Stomach (tissue), 4 donors: Measurements from ENCODE around the gene TBC1D14.

Source experiments
- CTCF ChIP-seq, 7 experiments: fragments of 450-650 bp in 4 of 7; fragments of 200-600 bp in 3 of 7; sonication (generic) in 3 of 7; IDR thresholded peaks; one replicate each; pipeline ENCODE4 v1.5.1; 2016 to 2019; ENCODE audit warnings: antibody characterized with exemption in 7 of 7, control low read depth in 2 of 7, mild to moderate bottlenecking in 1 of 7
- EP300 ChIP-seq: sonication (generic); formaldehyde crosslinking; IDR thresholded peaks from one replicate; pipeline ENCODE4 v1.6.1; 2017; ENCODE audit warnings: antibody characterized with exemption
- POLR2A ChIP-seq, 4 donors: fragments of 450-650 bp; IDR thresholded peaks; one replicate each; pipeline ENCODE4 v1.6.1; 2016; ENCODE audit warnings: antibody characterized with exemption in 4 of 4, control low read depth in 2 of 4, mild to moderate bottlenecking in 1 of 4, moderate library complexity in 1 of 4
- POLR2AphosphoS5 ChIP-seq, 3 donors: sonication (generic); formaldehyde crosslinking; IDR thresholded peaks; one replicate each; pipeline ENCODE4 v1.6.1; 2016; ENCODE audit warnings: antibody characterized with exemption in 3 of 3

GRCh38 chr4:6938647-6939271, 29.1 kb downstream of the TBC1D14 start:
- no peak for TF ChIP-seq EP300
- TF ChIP-seq POLR2AphosphoS5 (IDR thresholded peaks at IDR 0.05), result no peak
- TF ChIP-seq POLR2A (IDR thresholded peaks at IDR 0.05), result no peak
- no peak for TF ChIP-seq CTCF (IDR thresholded peaks at IDR 0.05)
